Effector memory CD4-positive, alpha-beta T cell (primary cell): ENCODE measurements around the gene ADH5.
"Not testable (repeated sequence)": the region's sequence is repeated elsewhere in the genome, so short reads cannot be mapped to it uniquely, and the experiment has no call there.

Experiments
- DNase-seq, 3 donors: peaks; one replicate each; pipeline ENCODE4 v3.0.0-alpha.2; 2020
- H3K27ac ChIP-seq: 2 replicates; pipeline ENCODE4 v1.7.0; 2013; ENCODE audit warnings: mild to moderate bottlenecking, low read length, moderate library complexity; ENCODE audit not compliant: insufficient read depth, poor library complexity, severe bottlenecking
- H3K27me3 ChIP-seq: replicated peaks from 2 replicates; pipeline ENCODE4 v1.7.0; 2013; ENCODE audit warnings: mild to moderate bottlenecking, low read length; ENCODE audit not compliant: insufficient read depth, control insufficient read depth, poor library complexity, severe bottlenecking
- H3K36me3 ChIP-seq: 2 replicates; pipeline ENCODE4 v1.7.0; 2013; ENCODE audit warnings: mild to moderate bottlenecking, low read length, moderate library complexity; ENCODE audit not compliant: control insufficient read depth, insufficient read depth
- H3K4me1 ChIP-seq: 2 replicates; pipeline ENCODE4 v1.7.0; 2013; ENCODE audit warnings: low read length, mild to moderate bottlenecking; ENCODE audit not compliant: control insufficient read depth, insufficient read depth, poor library complexity, severe bottlenecking
- H3K4me3 ChIP-seq: 2 replicates; pipeline ENCODE4 v1.7.0; 2013; ENCODE audit warnings: low read length, low read depth, mild to moderate bottlenecking; ENCODE audit not compliant: insufficient read depth, poor library complexity, severe bottlenecking
- H3K9me3 ChIP-seq: 2 replicates; pipeline ENCODE4 v1.7.0; 2013; ENCODE audit warnings: mild to moderate bottlenecking, low read length, moderate library complexity; ENCODE audit not compliant: control insufficient read depth

Gene ADH5

GRCh38 chr4:99076292-99076976 is 12.2 kb downstream of the ADH5 start:
- Histone ChIP-seq H3K27me3 (no peaks in the 10 kb centered on the region), H3K4me3 (no peak overlapping the region), H3K36me3 (peaks cover 85% of the 10 kb centered on the region), H3K27ac (no peak overlapping the region), H3K9me3 (no peaks in the 10 kb centered on the region), H3K4me1 (no peaks in the 10 kb centered on the region)
- DNase-seq: no peak

DNA sequence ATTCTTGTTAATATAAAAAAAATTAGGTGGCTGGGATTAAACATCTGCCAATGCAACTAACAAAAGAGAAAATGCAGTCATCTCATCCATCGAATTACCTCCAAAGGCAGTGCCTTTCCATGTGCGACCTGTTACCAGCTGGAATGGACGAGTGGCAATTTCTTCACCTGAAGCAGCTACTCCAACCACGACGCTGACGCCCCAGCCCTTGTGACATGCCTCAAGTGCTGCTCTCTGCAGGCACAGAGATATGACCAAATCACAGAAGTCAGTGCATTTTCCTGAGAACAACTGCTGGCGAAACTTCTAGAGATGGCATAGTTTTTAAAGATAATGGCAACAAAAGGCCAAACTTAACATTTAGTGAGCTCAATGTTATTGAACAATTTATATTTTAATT is 13.8 kb downstream of the ADH5 start:
- H3K36me3 ChIP-seq: peaks cover 72% of the 10 kb centered on the region
- no peak overlapping the region for H3K4me3 ChIP-seq
- DNase-seq: no peak
- no peaks in the 10 kb centered on the region for H3K4me1 ChIP-seq
- H3K27me3 ChIP-seq: no peaks in the 10 kb centered on the region
- H3K27ac ChIP-seq: no peak overlapping the region
- no peaks in the 10 kb centered on the region for H3K9me3 ChIP-seq

GRCh38 chr4:99071159-99071558 is 17.4 kb downstream of the ADH5 start:
- no peak for DNase-seq
- H3K36me3 ChIP-seq: peaks cover 41% of the 10 kb centered on the region
- no peaks in the 10 kb centered on the region for H3K9me3 ChIP-seq
- no peak overlapping the region for H3K27ac ChIP-seq
- no peaks in the 10 kb centered on the region for H3K27me3 ChIP-seq
- no peaks in the 10 kb centered on the region for H3K4me1 ChIP-seq
- H3K4me3 ChIP-seq: no peak overlapping the region

DNA sequence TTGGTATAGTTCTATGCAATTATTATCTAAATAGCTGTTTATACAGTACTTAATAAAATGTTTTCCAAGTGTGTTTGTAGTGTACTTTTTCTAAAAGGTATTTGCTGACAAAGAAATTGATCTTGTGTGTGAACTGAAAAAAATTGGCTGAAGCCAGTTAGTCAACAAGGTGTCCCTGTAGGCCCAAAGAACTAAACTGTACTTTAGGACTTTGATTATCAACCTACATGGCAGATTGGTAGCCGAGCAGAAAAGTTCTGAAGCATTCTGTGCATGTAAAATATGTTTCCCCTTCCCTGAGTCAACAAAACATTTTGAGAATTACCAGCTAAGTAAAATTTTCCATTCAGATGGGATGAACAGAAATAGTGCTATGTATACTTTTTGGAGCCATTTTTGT is 21.0 kb downstream of the ADH5 start:
- H3K9me3 ChIP-seq: no peaks in the 10 kb centered on the region
- no peak overlapping the region for H3K4me3 ChIP-seq
- H3K4me1 ChIP-seq: no peaks in the 10 kb centered on the region
- H3K27ac ChIP-seq: no peak overlapping the region
- no peaks in the 10 kb centered on the region for H3K27me3 ChIP-seq
- H3K36me3 ChIP-seq: peaks cover 16% of the 10 kb centered on the region
- no peak for DNase-seq

- H3K4me1 ChIP-seq, DNase-seq, H3K9me3 ChIP-seq, H3K4me3 ChIP-seq, H3K36me3 ChIP-seq, H3K27me3 ChIP-seq, H3K27ac ChIP-seq: not testable (repeated sequence)
Measured at GRCh38 chr4:99065521-99065920, 23.1 kb downstream of the ADH5 start.

DNA sequence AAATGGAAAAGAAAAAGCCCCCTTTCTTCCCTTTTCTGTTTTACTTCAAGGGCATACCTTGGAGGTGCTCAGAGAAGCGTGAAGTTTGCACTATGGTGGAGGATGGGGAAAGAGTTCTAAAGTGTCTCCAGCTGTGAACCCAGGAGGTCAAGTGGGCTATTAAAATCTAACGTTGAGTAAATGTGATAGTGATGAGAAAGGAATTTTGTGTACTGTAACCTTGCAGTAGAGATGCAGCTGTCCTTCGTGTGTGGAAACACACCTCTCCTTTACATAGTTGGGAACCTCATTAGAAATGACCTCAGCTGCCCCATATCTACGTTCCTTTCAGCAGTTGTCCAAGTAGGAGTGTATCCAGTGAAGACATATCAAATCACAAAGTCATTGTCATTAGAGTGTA is 26.5 kb downstream of the ADH5 start:
- Histone ChIP-seq H3K27ac (no peak overlapping the region), H3K27me3 (no peaks in the 10 kb centered on the region), H3K36me3 (peaks cover 29% of the 10 kb centered on the region), H3K4me1 (no peaks in the 10 kb centered on the region), H3K9me3 (no peaks in the 10 kb centered on the region), H3K4me3 (no peak overlapping the region)
- no peak for DNase-seq

DNA sequence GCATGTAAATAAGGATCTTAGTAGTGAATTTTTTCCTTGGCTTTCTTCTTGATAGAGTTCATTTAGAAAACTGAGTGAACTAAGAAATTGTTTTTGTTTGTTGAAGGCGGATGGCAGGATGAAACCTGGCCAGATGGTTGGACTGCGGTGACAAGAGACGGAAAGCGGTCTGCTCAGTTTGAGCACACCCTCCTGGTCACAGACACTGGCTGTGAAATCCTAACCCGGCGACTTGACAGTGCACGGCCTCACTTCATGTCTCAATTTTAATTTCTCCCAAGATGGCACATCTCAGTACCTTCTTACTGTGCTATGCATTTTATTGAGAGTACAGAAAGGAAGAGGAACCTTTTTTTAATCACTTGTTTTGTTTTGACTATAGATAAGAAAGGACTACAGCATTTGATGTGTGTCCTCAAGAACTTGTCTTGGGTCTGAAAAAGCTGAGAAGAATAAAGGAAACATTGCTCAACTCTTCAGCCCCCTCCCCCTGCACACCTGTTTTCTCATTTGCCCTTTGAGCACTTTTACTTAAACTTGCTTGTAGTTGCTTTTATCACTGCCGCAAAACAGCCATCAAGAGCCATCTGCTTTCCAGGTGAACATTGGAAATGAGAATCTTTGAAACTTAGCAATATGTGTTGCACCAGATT is 27.4 kb downstream of the ADH5 start:
- no peak overlapping the region for H3K4me3 ChIP-seq
- peaks cover 29% of the 10 kb centered on the region for H3K36me3 ChIP-seq
- no peak for DNase-seq
- H3K27me3 ChIP-seq: no peaks in the 10 kb centered on the region
- H3K9me3 ChIP-seq: no peaks in the 10 kb centered on the region
- no peak overlapping the region for H3K27ac ChIP-seq
- no peaks in the 10 kb centered on the region for H3K4me1 ChIP-seq

GRCh38 chr4:99059550-99059949 is 29.0 kb downstream of the ADH5 start:
- Histone ChIP-seq H3K36me3 (peaks cover 29% of the 10 kb centered on the region), H3K9me3 (no peaks in the 10 kb centered on the region), H3K27me3 (no peaks in the 10 kb centered on the region), H3K4me1 (peaks cover 4% of the 10 kb centered on the region), H3K27ac (no peak overlapping the region), H3K4me3 (no peak overlapping the region)
- no peak for DNase-seq

DNA sequence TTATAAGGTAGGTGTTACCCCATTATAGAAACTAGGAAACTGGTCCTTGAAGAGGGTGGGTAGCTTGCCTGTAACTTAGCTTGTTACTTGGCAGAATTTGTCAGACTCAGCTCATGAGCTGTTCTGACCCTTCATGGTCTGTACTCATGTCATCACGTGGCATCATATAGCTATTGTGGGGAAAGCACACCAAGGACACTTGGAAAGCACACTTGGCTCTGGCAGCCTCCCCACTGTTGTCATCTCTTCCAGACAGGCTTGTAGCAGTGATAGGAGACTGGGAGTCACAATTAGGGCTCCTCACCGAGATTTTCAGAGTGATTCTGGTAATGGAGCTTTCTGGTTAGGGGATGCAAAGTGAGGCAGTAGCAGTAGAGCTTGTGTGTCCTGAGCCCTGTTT is 30.4 kb downstream of the ADH5 start:
- Histone ChIP-seq H3K4me3 (no peak overlapping the region), H3K36me3 (peaks cover 29% of the 10 kb centered on the region), H3K27me3 (no peaks in the 10 kb centered on the region), H3K9me3 (no peaks in the 10 kb centered on the region), H3K27ac (no peak overlapping the region), H3K4me1 (peaks cover 4% of the 10 kb centered on the region)
- DNase-seq: no peak

- H3K27ac ChIP-seq: no peak overlapping the region
- H3K36me3 ChIP-seq: peaks cover 32% of the 10 kb centered on the region
- H3K4me1 ChIP-seq: peaks cover 4% of the 10 kb centered on the region
- H3K27me3 ChIP-seq: no peaks in the 10 kb centered on the region
- DNase-seq: no peak
- no peak overlapping the region for H3K4me3 ChIP-seq
- H3K9me3 ChIP-seq: no peaks in the 10 kb centered on the region
Measured at GRCh38 chr4:99054428-99054994, 34.1 kb downstream of the ADH5 start.
